Measurements from ENCODE around the gene COPS9. TPM values are rescaled to one million over a fixed set of nuclear protein-coding genes. Genes with fewer than 3 reads are reported as not detected.

Gene COPS9
- total RNA-seq, 1 donor from 2014 or later: 143 TPM

- H3K4me3 Mint-ChIP-seq: no peak overlapping the region
- no peaks in the 10 kb centered on the region for H3K36me3 Mint-ChIP-seq (ENCODE audit: low read depth)
Observed at GRCh38 chr2:240162032-240162431, 25.9 kb upstream of the COPS9 start.

GRCh38 chr2:240161087-240161750 lies 25.1 kb upstream of the COPS9 start:
- Mint-ChIP-seq H3K27ac (ENCODE audit: unreplicated experiment) (no peak overlapping the region), H3K4me3 (no peak overlapping the region), H3K27me3 (ENCODE audit: low read depth) (no peaks in the 10 kb centered on the region), H3K9me3 (no peaks in the 10 kb centered on the region), H3K36me3 (ENCODE audit: low read depth) (no peaks in the 10 kb centered on the region), H3K4me1 (peaks cover under 1% of the 10 kb centered on the region)
- no peak for TF ChIP-seq CTCF (conservative IDR thresholded peaks at IDR 0.05)
- DNase-seq (ENCODE audit: low read depth, low spot score): no peak

More at GRCh38 chr2:240162032-240162431, 25.9 kb upstream of the COPS9 start:
- no peak for DNase-seq (ENCODE audit: low read depth, low spot score)
- Mint-ChIP-seq H3K9me3 (no peaks in the 10 kb centered on the region), H3K4me1 (no peaks in the 10 kb centered on the region), H3K27me3 (ENCODE audit: low read depth) (no peaks in the 10 kb centered on the region), H3K27ac (ENCODE audit: unreplicated experiment) (no peak overlapping the region)
- TF ChIP-seq CTCF (conservative IDR thresholded peaks at IDR 0.05): no peak

- Mint-ChIP-seq H3K9me3 (no peaks in the 10 kb centered on the region), H3K27me3 (ENCODE audit: low read depth) (no peaks in the 10 kb centered on the region), H3K27ac (ENCODE audit: unreplicated experiment) (peak overlapping the region; percentile 27), H3K4me1 (peaks cover 8% of the 10 kb centered on the region), H3K4me3 (no peak overlapping the region), H3K36me3 (ENCODE audit: low read depth) (no peaks in the 10 kb centered on the region)
- no peak for TF ChIP-seq CTCF (conservative IDR thresholded peaks at IDR 0.05)
- no peak for DNase-seq (ENCODE audit: low read depth, low spot score)
Observed at GRCh38 chr2:240160291-240161086, 24.4 kb upstream of the COPS9 start.

GRCh38 chr2:240159251-240159839 lies 23.2 kb upstream of the COPS9 start:
- DNase-seq (ENCODE audit: low read depth, low spot score): no peak
- TF ChIP-seq CTCF (conservative IDR thresholded peaks at IDR 0.05): no peak
- Mint-ChIP-seq H3K27me3 (ENCODE audit: low read depth) (no peaks in the 10 kb centered on the region), H3K27ac (ENCODE audit: unreplicated experiment) (no peak overlapping the region), H3K4me3 (no peak overlapping the region), H3K9me3 (no peaks in the 10 kb centered on the region), H3K4me1 (peaks cover 16% of the 10 kb centered on the region), H3K36me3 (ENCODE audit: low read depth) (no peaks in the 10 kb centered on the region)

GRCh38 chr2:240157147-240157470 lies 21.0 kb upstream of the COPS9 start:
- H3K9me3 Mint-ChIP-seq: peaks cover 2% of the 10 kb centered on the region
- H3K4me3 Mint-ChIP-seq: no peak overlapping the region
- peaks cover 18% of the 10 kb centered on the region for H3K4me1 Mint-ChIP-seq
- no peak for TF ChIP-seq CTCF (conservative IDR thresholded peaks at IDR 0.05)
- no peaks in the 10 kb centered on the region for H3K36me3 Mint-ChIP-seq (ENCODE audit: low read depth)
- no peak for DNase-seq (ENCODE audit: low read depth, low spot score)
- H3K27me3 Mint-ChIP-seq (ENCODE audit: low read depth): peaks cover 9% of the 10 kb centered on the region
- no peak overlapping the region for H3K27ac Mint-ChIP-seq (ENCODE audit: unreplicated experiment)

Measured in neural crest cell (in vitro differentiated cells).